Measurements from ENCODE around the gene ENTPD5.

The ENTPD5 gene

DNA sequence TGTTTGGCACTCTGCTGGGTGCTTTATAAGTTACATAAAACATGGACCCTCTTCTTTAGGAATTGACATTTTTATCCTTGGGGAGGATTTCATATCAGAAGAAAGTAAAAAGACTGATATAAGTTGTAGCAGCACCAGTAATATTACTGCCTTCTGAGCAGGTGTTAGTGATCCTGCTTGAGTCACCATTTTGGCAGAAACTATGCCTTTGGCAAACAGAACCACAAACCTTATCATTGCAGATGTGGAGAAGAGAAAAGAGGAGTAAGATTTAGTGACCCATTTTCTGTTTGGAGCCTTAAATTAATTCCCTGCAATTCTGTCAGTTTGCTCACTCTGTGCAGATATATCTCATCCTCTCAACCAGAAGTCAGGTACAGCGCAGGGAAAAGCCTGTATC, 109.4 kb downstream of the ENTPD5 start:
- no peak overlapping the region for H3K9ac ChIP-seq (ENCODE audit: low read length)
- no peak overlapping the region for H3K27ac ChIP-seq (ENCODE audit: low read depth, low read length, poor library complexity, severe bottlenecking)
- H3K4me2 ChIP-seq (ENCODE audit: low read length), result no peak overlapping the region
- TF ChIP-seq EZH2 (IDR thresholded peaks at IDR 0.05; ENCODE audit: borderline replicate concordance, low read length) (no peak), CTCF (IDR thresholded peaks at IDR 0.05; ENCODE audit: low read length) (no peak)
- H3K36me3 ChIP-seq (ENCODE audit: insufficient read depth, low read length), result peaks cover 87% of the 10 kb centered on the region
- no peaks in the 10 kb centered on the region for H3K27me3 ChIP-seq (ENCODE audit: insufficient read depth, low read length)
- H3F3A ChIP-seq (ENCODE audit: insufficient read depth, low read length), result no peaks in the 10 kb centered on the region
- no peaks in the 10 kb centered on the region for H3K4me1 ChIP-seq (ENCODE audit: insufficient read depth, low read length, severe bottlenecking)
- no peaks in the 10 kb centered on the region for H3K79me2 ChIP-seq (ENCODE audit: insufficient read depth, low read length)
- H3K4me3 ChIP-seq (ENCODE audit: low read depth, low read length, poor library complexity, severe bottlenecking), result no peak overlapping the region
- no peak overlapping the region for H2AFZ ChIP-seq (ENCODE audit: low read length)
- no peaks in the 10 kb centered on the region for H4K20me1 ChIP-seq (ENCODE audit: insufficient read depth, low read length)
- H3K9me3 ChIP-seq (ENCODE audit: low read length), result peaks cover 3% of the 10 kb centered on the region; the same call in 1 of the 2 replicates
- no peaks in the 10 kb centered on the region for H3K9me2 ChIP-seq (ENCODE audit: low read depth, low read length)
